SU-DHL-6 (cell line): ENCODE data around the gene MEIS3.

ENCODE experiments used
- EZH2phosphoT487 ChIP-seq: fragments of 200-600 bp; sonication (generic), shearing (Covaris generic); conservative IDR thresholded peaks from 2 replicates; pipeline ENCODE4 v1.6.1; 2018; ENCODE audit warnings: mild to moderate bottlenecking, antibody characterized with exemption, low read length, moderate library complexity, mixed read lengths
- TF ChIP-seq, protein P1 (sequence below): fragments of 200-600 bp; sonication (generic); IDR thresholded peaks from one replicate; pipeline ENCODE4 v1.5.1; 2017; ENCODE audit warnings: antibody characterized with exemption, mild to moderate bottlenecking, low read length, moderate library complexity; ENCODE audit not compliant: insufficient read depth, poor library complexity, severe bottlenecking

GRCh38 chr19:47467914-47468313, 48.6 kb upstream of the MEIS3 start:
- TF ChIP-seq, protein P1, sequence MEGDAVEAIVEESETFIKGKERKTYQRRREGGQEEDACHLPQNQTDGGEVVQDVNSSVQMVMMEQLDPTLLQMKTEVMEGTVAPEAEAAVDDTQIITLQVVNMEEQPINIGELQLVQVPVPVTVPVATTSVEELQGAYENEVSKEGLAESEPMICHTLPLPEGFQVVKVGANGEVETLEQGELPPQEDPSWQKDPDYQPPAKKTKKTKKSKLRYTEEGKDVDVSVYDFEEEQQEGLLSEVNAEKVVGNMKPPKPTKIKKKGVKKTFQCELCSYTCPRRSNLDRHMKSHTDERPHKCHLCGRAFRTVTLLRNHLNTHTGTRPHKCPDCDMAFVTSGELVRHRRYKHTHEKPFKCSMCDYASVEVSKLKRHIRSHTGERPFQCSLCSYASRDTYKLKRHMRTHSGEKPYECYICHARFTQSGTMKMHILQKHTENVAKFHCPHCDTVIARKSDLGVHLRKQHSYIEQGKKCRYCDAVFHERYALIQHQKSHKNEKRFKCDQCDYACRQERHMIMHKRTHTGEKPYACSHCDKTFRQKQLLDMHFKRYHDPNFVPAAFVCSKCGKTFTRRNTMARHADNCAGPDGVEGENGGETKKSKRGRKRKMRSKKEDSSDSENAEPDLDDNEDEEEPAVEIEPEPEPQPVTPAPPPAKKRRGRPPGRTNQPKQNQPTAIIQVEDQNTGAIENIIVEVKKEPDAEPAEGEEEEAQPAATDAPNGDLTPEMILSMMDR: no peak
- TF ChIP-seq EZH2phosphoT487: no peak
